HG03066 (cell line): ENCODE measurements around the gene CCBE1.
"Not testable (repeated sequence)": the region's sequence is repeated elsewhere in the genome, so short reads cannot be mapped to it uniquely, and the experiment has no call there.

Experiments used
- ATAC-seq: cut with Tn5 transposase; IDR thresholded peaks from one replicate; pipeline ENCODE4 v1.9.1; 2021; ENCODE audit warnings: low read depth; ENCODE audit not compliant: unreplicated experiment

Gene CCBE1

GRCh38 chr18:59659508-59660170, 37.6 kb downstream of the CCBE1 start:
- no peak for ATAC-seq

GRCh38 chr18:59658941-59659340, 38.3 kb downstream of the CCBE1 start:
- no peak for ATAC-seq

- ATAC-seq = no peak
Observed at GRCh38 chr18:59657012-59657411, 40.2 kb downstream of the CCBE1 start.

GRCh38 chr18:59656373-59656887, 40.8 kb downstream of the CCBE1 start:
- ATAC-seq = no peak

GRCh38 chr18:59655676-59656075, 41.5 kb downstream of the CCBE1 start:
- ATAC-seq = no peak

GRCh38 chr18:59651071-59651470, 46.2 kb downstream of the CCBE1 start:
- no peak for ATAC-seq

- no peak for ATAC-seq
Observed at GRCh38 chr18:59650266-59650820, 46.9 kb downstream of the CCBE1 start.

GRCh38 chr18:59649591-59649990, 47.6 kb downstream of the CCBE1 start:
- no peak for ATAC-seq

- ATAC-seq = not testable (repeated sequence)
Observed at GRCh38 chr18:59648469-59648868, 48.8 kb downstream of the CCBE1 start.

GRCh38 chr18:59646963-59647307, 50.3 kb downstream of the CCBE1 start:
- no peak for ATAC-seq

- ATAC-seq = no peak
Observed at GRCh38 chr18:59646228-59646962, 50.8 kb downstream of the CCBE1 start.

- ATAC-seq = no peak
Observed at GRCh38 chr18:59643740-59644139, 53.5 kb downstream of the CCBE1 start.

- no peak for ATAC-seq
Observed at GRCh38 chr18:59640721-59641120, 56.5 kb downstream of the CCBE1 start.

- ATAC-seq = no peak
Observed at GRCh38 chr18:59639821-59640220, 57.4 kb downstream of the CCBE1 start.

GRCh38 chr18:59639136-59639535, 58.1 kb downstream of the CCBE1 start:
- ATAC-seq = no peak

- no peak for ATAC-seq
Observed at GRCh38 chr18:59633961-59634485, 63.2 kb downstream of the CCBE1 start.

- no peak for ATAC-seq
Observed at GRCh38 chr18:59633317-59633716, 63.9 kb downstream of the CCBE1 start.

- no peak for ATAC-seq
Observed at GRCh38 chr18:59631583-59632181, 65.5 kb downstream of the CCBE1 start.

GRCh38 chr18:59629894-59630293, 67.3 kb downstream of the CCBE1 start:
- no peak for ATAC-seq

- ATAC-seq = no peak
Observed at GRCh38 chr18:59628995-59629394, 68.2 kb downstream of the CCBE1 start.

GRCh38 chr18:59627414-59627813, 69.8 kb downstream of the CCBE1 start:
- no peak for ATAC-seq
